K562 (cell line): ENCODE measurements around the gene GBP7. TPM values are rescaled to one million over a fixed set of nuclear protein-coding genes. Genes with fewer than 3 reads are reported as not detected.

ENCODE experiments used
- ARNT ChIP-seq, 2 experiments: fragments of 450-650 bp; IDR thresholded peaks; 2 replicates each; pipeline ENCODE4 v1.6.1; 2016; ENCODE audit warnings: mild to moderate bottlenecking in 1 of 2
- ETS2 ChIP-seq: IDR thresholded peaks from 2 replicates; pipeline ENCODE4 v1.6.1; 2016; ENCODE audit warnings: borderline replicate concordance, missing genetic modification characterization, mild to moderate bottlenecking, moderate library complexity, missing compliant biosample characterization; ENCODE audit not compliant: poor library complexity, severe bottlenecking
- EWSR1 ChIP-seq: fragments of 450-650 bp; IDR thresholded peaks from 2 replicates; pipeline ENCODE4 v1.6.1; 2018; ENCODE audit warnings: borderline replicate concordance, mild to moderate bottlenecking, low read depth, moderate library complexity; ENCODE audit not compliant: partially characterized antibody
- FOS ChIP-seq: IDR thresholded peaks from 3 replicates; pipeline ENCODE4 v1.6.1; 2011; ENCODE audit not compliant: insufficient read length; ENCODE audit errors: extremely low read depth
- HDAC8 ChIP-seq: fragments of 450-650 bp; IDR thresholded peaks from 2 replicates; pipeline ENCODE4 v1.6.1; 2016; ENCODE audit warnings: mild to moderate bottlenecking, missing genetic modification characterization, moderate library complexity, missing compliant biosample characterization
- HMGN3 ChIP-seq: IDR thresholded peaks from 2 replicates; pipeline ENCODE4 v1.6.1; 2011; ENCODE audit warnings: borderline replicate concordance, low read depth, mild to moderate bottlenecking, mixed read lengths, low read length; ENCODE audit not compliant: insufficient read length; ENCODE audit errors: extremely low read depth
- MCM3 ChIP-seq: fragments of 450-650 bp; IDR thresholded peaks from 2 replicates; pipeline ENCODE4 v1.6.1; 2016
- NELFE ChIP-seq: IDR thresholded peaks from 2 replicates; pipeline ENCODE4 v1.6.1; 2011; ENCODE audit warnings: mild to moderate bottlenecking; ENCODE audit not compliant: insufficient read depth, insufficient read length
- NFATC3 ChIP-seq: fragments of 450-650 bp; IDR thresholded peaks from 2 replicates; pipeline ENCODE4 v1.6.1; 2017; ENCODE audit warnings: mild to moderate bottlenecking
- SREBF2 ChIP-seq: sonication (generic); formaldehyde crosslinking; IDR thresholded peaks from 2 replicates; pipeline ENCODE4 v1.4.0; 2020; ENCODE audit warnings: mild to moderate bottlenecking, missing genetic modification reagents
- U2AF2 ChIP-seq: fragments of 200-400 bp; formaldehyde crosslinking; optimal IDR thresholded peaks from 2 replicates; pipeline ENCODE3; 2017; ENCODE audit warnings: low read depth, mild to moderate bottlenecking, low read length
- ZNF134 ChIP-seq: fragments of 250-450 bp; sonication (Bioruptor Pico); conservative IDR thresholded peaks from 2 replicates; pipeline ENCODE4 v1.4.0; 2020
- ZNF263 ChIP-seq: sonication (generic); formaldehyde crosslinking; IDR thresholded peaks from 2 replicates; pipeline ENCODE4 v1.8.0; 2022; ENCODE audit warnings: mild to moderate bottlenecking, missing genetic modification reagents, borderline replicate concordance
- ZNF408 ChIP-seq: fragments of 250-450 bp; sonication (Bioruptor Pico); IDR thresholded peaks from 2 replicates; pipeline ENCODE4 v1.4.0; 2020; ENCODE audit warnings: low read depth, mild to moderate bottlenecking, moderate library complexity
- ZNF561 ChIP-seq: fragments of 450-650 bp; formaldehyde crosslinking; conservative IDR thresholded peaks from 2 replicates; pipeline ENCODE4 v1.4.0; 2020; ENCODE audit warnings: mild to moderate bottlenecking, moderate library complexity
- polyA plus RNA-seq, 8 experiments: library from polyadenylated mRNA; depleted of rRNA in 4 of 8; stranded (reverse) in 5 of 8; unstranded in 3 of 8; fragments of >200 nt; fragmentation: Nextera tagmentation in 2 of 8; fragmentation: Illumina TruSeq in 1 of 8; extraction: Ambion mirVana in 2 of 8; extraction: Trizol in 1 of 8; gene quantifications; 2 replicates each; pipeline versions ENCODE4 v1.2.1 to v1.2.3, GENCODE V29; 2011 to 2014; ENCODE audit warnings: inconsistent platforms in 1 of 8, missing spikeins in 1 of 8
- total RNA-seq, 7 experiments: library from RNA; depleted of rRNA in 6 of 7; stranded (reverse); fragments of >200 nt in 6 of 7; fragmentation: Illumina TruSeq in 2 of 7; extraction: Trizol in 2 of 7; gene quantifications; 2 replicates each; pipeline versions ENCODE4 v1.2.1 to v1.2.3, GENCODE V29; 2011 to 2021; ENCODE audit warnings: low replicate concordance in 1 of 7
- TF ChIP-seq, protein P1 (sequence below): fragments of 250-450 bp; sonication (Bioruptor Pico); IDR thresholded peaks from 2 replicates; pipeline ENCODE4 v1.4.0; 2020
- TF ChIP-seq, protein P2 (sequence below), 2 experiments: fragments of 250-450 bp in 1 of 2; fragments of 450-650 bp in 1 of 2; sonication (Bioruptor Pico) in 1 of 2; IDR thresholded peaks; 2 replicates each; pipeline versions ENCODE4 v1.6.1 to v1.8.0; 2016 to 2021; ENCODE audit warnings: mild to moderate bottlenecking in 2 of 2, moderate library complexity in 2 of 2, missing compliant biosample characterization in 1 of 2, missing genetic modification characterization in 1 of 2
- TF ChIP-seq, protein P3 (sequence below): fragments of 450-650 bp; IDR thresholded peaks from 2 replicates; pipeline ENCODE4 v1.6.1; 2016; ENCODE audit warnings: mild to moderate bottlenecking

The GBP7 gene
- total and polyA plus RNA-seq, 9 of the 15 experiments (the other 6 are each of a cell fraction or from before 2014, with no cell fraction given): 0.03 TPM; not detected in 8

DNA sequence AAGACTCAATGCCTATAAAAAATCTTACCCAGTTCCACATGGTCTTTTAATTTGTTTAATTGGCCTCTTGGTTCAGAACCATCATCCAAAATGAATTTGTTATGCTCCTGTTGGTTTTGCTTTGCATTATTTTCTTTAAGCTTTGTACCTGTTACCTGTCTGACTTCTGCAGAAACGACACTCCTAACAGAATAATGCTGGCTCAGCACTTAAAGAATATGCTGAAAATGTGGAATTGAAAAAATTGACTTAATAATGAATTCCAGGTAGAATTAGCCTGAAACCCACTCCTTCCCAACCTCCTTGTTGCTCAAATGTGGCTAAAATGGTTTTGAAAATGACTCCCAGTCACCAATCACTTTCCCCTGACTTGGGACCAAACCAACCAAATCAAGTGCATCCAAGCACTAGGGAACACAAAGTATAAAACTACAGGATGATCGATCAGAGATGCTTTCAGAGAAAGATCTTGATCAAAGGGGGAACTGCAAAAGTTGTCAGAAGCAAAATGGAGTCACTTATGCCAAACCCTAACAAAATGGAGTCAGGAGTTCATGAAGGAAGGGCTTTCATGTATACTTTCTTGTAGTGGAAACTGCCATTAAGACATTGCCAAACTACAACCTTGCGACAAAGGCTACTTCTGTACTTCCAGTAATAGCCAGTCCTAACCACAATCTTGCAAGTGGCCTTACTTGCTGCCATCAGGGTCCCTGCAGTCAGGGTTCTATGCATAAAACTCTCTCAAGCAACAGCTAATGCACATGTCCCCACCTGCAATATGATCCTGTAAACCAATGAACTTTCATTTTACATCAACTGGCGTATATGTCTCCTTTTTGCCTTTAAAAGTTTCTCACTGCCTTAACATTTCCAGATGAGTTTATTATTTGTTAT lies 5.4 kb downstream of the GBP7 start (continued):
- TF ChIP-seq, protein P1, sequence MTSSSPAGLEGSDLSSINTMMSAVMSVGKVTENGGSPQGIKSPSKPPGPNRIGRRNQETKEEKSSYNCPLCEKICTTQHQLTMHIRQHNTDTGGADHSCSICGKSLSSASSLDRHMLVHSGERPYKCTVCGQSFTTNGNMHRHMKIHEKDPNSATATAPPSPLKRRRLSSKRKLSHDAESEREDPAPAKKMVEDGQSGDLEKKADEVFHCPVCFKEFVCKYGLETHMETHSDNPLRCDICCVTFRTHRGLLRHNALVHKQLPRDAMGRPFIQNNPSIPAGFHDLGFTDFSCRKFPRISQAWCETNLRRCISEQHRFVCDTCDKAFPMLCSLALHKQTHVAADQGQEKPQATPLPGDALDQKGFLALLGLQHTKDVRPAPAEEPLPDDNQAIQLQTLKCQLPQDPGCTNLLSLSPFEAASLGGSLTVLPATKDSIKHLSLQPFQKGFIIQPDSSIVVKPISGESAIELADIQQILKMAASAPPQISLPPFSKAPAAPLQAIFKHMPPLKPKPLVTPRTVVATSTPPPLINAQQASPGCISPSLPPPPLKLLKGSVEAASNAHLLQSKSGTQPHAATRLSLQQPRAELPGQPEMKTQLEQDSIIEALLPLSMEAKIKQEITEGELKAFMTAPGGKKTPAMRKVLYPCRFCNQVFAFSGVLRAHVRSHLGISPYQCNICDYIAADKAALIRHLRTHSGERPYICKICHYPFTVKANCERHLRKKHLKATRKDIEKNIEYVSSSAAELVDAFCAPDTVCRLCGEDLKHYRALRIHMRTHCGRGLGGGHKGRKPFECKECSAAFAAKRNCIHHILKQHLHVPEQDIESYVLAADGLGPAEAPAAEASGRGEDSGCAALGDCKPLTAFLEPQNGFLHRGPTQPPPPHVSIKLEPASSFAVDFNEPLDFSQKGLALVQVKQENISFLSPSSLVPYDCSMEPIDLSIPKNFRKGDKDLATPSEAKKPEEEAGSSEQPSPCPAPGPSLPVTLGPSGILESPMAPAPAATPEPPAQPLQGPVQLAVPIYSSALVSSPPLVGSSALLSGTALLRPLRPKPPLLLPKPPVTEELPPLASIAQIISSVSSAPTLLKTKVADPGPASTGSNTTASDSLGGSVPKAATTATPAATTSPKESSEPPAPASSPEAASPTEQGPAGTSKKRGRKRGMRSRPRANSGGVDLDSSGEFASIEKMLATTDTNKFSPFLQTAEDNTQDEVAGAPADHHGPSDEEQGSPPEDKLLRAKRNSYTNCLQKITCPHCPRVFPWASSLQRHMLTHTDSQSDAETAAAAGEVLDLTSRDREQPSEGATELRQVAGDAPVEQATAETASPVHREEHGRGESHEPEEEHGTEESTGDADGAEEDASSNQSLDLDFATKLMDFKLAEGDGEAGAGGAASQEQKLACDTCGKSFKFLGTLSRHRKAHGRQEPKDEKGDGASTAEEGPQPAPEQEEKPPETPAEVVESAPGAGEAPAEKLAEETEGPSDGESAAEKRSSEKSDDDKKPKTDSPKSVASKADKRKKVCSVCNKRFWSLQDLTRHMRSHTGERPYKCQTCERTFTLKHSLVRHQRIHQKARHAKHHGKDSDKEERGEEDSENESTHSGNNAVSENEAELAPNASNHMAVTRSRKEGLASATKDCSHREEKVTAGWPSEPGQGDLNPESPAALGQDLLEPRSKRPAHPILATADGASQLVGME (CRISPR knock-in tag): peak; percentile 85; the same call in 1 of the 2 replicates
- TF ChIP-seq ETS2 (no peak), ZNF263 (CRISPR knock-in tag) (no peak), MCM3 (no peak), SREBF2 (CRISPR knock-in tag) (no peak), U2AF2 (no peak), ZNF561 (CRISPR knock-in tag) (0 out of 2 replicates have a peak, but pooled peaks have one; percentile 51), NELFE (no peak), ARNT (IDR thresholded peaks at IDR 0.05) (no peak), ZNF408 (no peak), FOS (no peak), HMGN3 (no peak), HDAC8 (tag) (peak; percentile 85), NFATC3 (no peak), ZNF134 (CRISPR knock-in tag) (0 out of 2 replicates have a peak, but pooled peaks have one; percentile 46), EWSR1 (no peak)
- TF ChIP-seq, protein P2, sequence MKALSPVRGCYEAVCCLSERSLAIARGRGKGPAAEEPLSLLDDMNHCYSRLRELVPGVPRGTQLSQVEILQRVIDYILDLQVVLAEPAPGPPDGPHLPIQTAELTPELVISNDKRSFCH (CRISPR knock-in tag; IDR thresholded peaks at IDR 0.05): no peak
- TF ChIP-seq, protein P2 (tag; IDR thresholded peaks at IDR 0.05): peak; percentile 67
- TF ChIP-seq, protein P3, sequence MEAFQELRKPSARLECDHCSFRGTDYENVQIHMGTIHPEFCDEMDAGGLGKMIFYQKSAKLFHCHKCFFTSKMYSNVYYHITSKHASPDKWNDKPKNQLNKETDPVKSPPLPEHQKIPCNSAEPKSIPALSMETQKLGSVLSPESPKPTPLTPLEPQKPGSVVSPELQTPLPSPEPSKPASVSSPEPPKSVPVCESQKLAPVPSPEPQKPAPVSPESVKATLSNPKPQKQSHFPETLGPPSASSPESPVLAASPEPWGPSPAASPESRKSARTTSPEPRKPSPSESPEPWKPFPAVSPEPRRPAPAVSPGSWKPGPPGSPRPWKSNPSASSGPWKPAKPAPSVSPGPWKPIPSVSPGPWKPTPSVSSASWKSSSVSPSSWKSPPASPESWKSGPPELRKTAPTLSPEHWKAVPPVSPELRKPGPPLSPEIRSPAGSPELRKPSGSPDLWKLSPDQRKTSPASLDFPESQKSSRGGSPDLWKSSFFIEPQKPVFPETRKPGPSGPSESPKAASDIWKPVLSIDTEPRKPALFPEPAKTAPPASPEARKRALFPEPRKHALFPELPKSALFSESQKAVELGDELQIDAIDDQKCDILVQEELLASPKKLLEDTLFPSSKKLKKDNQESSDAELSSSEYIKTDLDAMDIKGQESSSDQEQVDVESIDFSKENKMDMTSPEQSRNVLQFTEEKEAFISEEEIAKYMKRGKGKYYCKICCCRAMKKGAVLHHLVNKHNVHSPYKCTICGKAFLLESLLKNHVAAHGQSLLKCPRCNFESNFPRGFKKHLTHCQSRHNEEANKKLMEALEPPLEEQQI: no peak
